Stimulated activated CD8-positive, alpha-beta memory T cell treated with anti-CD3 and anti-CD28 coated beads, Interleukin-4, amount 100 ng/mL, for 1 hour (primary cell): Measurements from ENCODE around the gene PCCB.
"Not testable (repeated sequence)": the region's sequence is repeated elsewhere in the genome, so short reads cannot be mapped to it uniquely, and the experiment has no call there.

ENCODE experiments used
- DNase-seq, 2 donors: peaks; one replicate each; pipeline ENCODE4 v3.0.0-alpha.2; 2020; ENCODE audit warnings: low read depth in 2 of 2, low spot score in 1 of 2

PCCB gene

DNA sequence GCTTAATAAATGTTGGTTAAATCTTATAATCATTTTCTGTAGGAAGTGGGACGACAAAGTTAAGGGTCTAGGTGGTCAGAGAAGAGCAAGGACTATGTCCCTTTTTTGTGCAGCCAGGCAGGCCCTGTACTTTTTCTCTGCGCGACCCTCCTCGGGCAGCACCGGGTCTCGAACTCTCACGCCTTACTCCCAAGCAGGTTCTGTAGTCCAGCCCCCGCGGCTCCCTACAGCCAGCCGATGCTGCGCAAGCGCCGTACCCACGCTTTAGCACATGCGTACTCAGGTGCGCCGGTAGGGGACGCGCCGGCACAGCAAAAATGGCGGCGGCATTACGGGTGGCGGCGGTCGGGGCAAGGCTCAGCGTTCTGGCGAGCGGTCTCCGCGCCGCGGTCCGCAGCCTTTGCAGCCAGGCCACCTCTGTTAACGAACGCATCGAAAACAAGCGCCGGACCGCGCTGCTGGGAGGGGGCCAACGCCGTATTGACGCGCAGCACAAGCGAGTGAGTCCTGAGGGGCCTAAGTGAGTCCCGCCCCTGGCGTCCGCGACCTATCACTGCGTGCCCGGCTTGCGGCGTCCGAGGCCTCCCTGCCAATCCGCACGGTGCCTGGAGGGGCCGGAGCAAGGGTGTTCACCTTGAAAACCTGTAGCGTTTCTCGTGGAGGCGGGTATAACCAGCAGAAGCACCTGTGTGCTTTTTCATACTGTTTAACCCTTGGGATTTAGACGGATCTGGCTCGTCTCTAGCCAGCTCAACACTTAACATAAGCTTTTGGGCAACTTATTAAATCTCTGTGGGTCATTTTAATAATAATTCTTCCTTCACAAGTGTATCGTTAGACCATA is at the start of gene PCCB:
Gene PCCB (plus strand): TSS at position 282 of the 844 bp plus-strand sequence. CDS start 36 bp downstream, at position 318.
- DNase-seq, result peak; percentile 76 to 83

DNA sequence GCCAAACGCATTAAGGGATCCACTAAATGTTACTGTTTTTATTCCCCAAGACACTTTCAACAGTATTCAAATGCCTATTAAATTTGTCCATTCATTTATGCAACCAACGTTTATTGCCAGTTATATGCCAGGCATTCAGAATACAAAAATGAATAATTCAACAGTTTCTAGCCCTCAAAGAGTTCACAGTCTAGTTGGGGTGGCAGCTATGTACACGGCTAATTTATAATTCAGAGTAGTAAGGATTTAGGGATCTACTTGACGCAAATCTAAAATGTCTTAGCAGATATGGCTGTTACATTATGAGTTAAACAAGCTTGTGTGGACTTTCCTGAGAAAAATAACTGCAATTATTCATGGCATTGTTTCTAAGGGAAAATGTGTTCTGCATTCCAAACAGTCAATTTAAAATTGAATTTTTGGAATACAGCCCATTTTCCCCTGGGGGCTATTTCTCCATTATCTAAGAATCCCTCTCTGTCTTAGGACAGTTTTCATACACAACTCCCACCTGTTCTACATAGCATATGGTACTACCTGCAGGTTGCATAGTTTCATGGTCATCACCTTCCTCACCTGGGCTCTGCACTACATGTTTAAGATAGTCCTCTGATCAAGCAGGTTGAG is 42.5 kb upstream of the PCCB start:
- no peak for DNase-seq

- DNase-seq, result no peak
Observed at GRCh38 chr3:136209921-136210320, 40.2 kb upstream of the PCCB start.

DNA sequence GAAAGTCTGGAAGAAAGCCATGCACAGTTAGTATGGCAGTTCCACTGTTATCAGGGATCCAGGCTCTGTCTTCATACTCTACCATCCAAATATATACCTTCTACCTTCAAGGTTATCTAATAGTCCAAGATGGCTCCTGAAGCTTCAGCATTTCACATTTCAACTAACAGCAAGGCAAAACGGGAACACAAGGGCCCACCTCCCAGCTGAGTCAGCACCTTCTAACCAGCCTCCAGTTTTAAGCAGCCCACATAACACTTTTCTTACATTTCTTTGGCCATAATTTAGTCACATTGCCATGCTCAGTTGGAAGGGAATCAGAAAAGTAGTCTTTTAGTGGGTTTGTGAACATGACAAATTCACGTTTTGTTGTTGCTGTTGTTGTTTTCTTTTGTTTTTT is 38.6 kb upstream of the PCCB start:
- no peak for DNase-seq

DNA sequence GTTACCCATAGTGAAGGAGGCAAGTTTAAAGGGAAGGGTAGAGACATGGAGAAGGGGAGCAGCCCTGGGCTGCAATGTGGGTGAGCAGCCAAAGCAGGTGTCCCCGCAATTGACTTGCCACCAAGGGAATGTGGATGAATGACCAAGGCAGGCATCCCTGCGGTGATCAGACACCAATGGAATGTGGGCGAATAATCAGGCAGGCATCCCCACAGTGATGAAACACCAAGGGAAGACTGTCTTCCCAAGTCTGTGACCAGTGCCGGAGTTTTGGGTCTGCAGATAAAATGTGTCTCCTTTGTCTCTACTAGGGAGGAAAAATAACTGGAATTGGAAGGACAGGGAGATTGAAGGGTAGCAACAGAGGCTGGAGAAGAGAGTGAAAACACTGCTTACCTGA is 27.4 kb upstream of the PCCB start:
- DNase-seq, result not testable (repeated sequence)

DNA sequence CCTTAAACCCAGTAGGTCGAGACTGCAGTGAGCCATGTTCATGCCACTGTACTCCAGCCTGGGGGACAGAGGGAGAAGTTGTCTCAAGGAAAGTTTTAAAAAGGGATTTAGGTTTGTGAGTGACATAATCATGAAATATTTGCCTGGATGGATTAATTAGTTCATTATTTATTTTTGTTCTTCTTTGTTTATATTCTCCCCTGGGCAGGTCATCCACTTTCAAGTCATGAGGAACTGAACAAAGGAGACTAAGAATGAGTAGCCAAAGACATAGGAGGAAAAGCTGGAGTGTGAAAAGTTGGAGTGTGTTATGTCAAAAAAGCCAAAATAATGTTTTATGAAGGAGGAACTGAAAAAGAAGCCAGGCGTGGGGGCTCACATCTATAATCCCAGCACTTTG is 17.7 kb upstream of the PCCB start:
- no peak for DNase-seq

DNA sequence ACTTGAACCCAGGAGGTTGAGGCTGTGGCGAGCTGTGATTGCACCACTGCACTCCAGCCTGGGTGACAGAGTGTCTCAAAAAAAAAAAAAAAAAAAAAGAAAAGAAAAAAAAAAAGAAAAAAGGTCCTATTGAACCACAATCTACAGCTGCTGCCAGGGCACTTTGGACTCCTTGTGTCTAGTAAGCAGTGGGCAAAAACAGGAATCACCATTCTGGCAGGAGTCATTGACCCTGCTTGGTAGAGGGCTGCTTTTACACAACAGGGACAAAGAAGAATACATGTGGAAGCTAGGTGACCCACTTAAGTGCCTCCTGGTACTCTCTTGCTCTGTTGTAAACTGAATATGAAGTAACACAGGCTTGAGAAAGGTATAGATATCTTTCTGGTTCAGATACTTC is 14.6 kb upstream of the PCCB start:
- no peak for DNase-seq

- DNase-seq, result no peak
Observed at GRCh38 chr3:136236109-136236508, 14.0 kb upstream of the PCCB start.

DNA sequence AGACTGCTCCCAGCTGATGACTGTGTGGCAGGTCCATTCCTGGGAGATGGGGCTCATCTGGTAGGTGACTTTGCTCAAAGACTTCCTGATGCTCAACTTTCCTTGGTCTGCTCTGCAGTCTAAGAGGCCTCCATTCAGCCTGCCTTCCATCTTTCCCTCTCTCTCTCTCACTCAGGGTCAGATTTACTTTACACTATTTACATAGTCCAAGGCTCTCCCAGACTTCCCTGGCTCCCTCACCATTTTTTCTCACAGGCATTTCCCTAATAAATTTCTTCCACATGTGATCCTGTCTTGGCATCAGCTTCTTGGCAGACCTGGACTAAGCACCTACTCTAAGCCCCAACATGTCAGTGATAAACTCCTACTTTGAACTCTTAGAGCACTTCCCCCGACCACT is 13.0 kb upstream of the PCCB start:
- no peak for DNase-seq

GRCh38 chr3:136237961-136238649 is 12.0 kb upstream of the PCCB start:
- DNase-seq, result no peak

- DNase-seq, result no peak
Observed at GRCh38 chr3:136239094-136239493, 11.0 kb upstream of the PCCB start.

- DNase-seq, result no peak
Observed at GRCh38 chr3:136245691-136246090, 4.4 kb upstream of the PCCB start.

DNA sequence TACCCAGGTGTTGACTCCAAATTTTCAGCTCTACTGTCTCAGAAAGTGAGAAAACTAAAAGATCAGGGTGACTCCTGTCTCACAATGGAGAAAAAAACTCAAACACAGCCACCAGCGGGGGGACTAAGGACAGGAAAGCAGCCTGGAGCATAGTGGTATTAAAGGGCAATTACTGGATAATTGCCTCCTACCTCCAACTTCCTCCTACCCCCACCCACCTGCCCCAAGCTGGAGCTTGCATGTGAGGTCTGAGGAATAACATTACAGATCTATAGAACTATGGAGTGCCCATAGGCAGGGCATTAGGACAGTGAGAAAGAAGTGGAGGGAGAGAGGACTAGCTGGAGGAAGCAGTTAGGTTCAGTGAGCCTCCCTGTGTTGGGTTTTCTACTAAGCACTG is 2.7 kb upstream of the PCCB start:
- no peak for DNase-seq

DNA sequence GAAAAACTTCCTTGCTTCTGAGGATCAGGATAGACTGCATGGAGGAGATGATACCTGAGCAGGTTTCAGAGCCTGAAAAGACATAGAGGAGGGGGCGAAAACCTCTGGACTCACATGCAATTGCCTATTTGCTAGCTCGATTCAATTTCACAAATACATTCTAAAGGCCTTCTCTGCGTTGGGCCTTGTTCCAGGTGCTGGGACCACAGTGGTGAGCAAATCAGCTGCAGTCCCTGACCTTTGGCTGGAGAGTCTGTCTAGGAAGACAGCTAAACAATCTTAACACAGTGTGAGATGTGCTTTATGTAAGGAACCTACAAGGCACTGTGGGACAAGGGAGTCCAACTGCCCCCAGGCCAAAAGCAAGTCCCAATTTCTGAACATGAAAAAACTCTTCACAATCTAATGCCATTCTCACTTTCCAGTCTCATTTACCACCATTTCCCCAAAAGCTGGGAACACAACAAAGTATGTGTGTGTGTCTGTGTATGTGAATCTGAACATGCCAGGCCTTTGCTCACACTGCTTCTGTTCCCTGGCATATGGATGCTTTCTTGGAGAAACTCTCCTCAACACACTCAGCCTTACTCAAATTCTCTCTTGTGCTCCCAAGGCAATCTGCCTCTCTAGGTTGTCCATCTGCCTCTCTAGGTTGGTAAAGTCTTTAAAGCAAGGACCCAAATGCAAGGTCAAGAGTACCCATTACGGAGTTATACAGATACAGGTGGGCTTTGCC is 2.1 kb upstream of the PCCB start:
- no peak for DNase-seq

GRCh38 chr3:136249091-136249490 is 1.0 kb upstream of the PCCB start:
- no peak for DNase-seq

DNA sequence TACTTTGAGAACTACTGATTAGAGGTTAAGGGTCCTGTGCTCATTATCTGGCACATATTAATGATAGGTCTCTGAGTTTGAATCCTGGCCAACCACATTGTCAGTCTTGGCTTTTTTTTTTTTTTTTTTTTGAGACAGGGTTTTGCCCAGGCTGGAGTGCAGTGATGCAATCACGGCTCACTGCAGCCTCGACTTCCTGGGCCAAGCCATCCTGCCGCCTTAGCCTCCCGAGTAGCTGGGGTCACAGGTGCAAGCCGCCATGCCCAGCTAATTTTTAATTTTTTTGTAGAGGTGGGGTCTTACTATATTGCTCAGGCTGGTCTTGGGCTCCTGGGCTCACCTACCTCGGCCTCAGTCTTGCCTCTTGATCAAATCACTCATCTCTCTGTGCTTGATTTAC is 547 bp upstream of the PCCB start:
- DNase-seq, result no peak

DNA sequence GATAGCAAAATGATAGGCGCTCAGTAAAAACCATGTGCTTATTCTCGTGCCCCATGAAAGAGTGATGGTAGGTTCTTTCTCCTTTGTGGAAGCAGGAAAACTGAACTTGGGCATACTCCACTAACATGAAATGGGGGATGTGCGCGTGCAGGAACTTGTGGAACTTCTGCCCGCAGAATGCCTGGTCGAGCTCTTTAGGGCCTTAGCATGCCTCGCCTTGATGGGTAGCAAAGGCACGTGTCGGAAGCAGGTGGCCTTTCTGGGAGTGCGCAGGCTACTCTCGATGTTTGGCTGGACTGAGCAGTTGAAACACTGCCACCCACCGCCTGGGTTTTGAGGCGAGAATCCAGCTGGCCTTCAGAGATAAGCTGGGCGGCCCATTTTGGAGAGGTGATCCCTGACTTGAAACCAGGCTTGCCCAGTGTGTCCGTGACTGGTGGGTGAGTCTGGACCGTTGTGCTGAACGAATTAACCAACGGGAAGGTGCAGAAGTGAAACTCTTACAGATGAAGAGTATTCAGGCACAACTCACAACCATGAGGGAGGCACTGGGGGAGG is 842 bp downstream of the PCCB start:
- DNase-seq, result peak in 1 of 2 donors; percentile 1

GRCh38 chr3:136251511-136251910 is 1.4 kb downstream of the PCCB start:
- DNase-seq, result no peak

- no peak for DNase-seq
Observed at GRCh38 chr3:136255672-136256406, 5.7 kb downstream of the PCCB start.

DNA sequence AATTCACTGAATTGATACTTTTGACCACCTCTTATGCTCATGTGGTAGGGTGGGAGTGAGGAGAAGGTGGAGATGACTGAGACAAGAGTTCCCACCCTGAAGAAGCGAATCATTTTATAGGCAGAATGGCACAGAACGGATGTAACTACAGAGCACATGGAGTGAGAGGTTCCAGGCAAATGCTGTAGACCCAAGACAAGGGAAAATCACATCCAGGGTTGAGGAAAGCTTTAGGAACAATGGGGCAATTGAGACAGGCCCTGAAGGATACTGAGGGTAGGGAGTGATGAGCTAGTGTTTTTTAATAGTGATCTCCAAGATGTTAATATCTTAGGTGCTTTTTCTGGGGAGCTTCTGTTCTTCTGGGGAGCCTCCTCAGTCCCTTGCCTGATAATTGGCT is 8.1 kb downstream of the PCCB start:
- DNase-seq, result no peak
